ENCODE measurements around the gene TSPAN2.

TSPAN2 gene

DNA sequence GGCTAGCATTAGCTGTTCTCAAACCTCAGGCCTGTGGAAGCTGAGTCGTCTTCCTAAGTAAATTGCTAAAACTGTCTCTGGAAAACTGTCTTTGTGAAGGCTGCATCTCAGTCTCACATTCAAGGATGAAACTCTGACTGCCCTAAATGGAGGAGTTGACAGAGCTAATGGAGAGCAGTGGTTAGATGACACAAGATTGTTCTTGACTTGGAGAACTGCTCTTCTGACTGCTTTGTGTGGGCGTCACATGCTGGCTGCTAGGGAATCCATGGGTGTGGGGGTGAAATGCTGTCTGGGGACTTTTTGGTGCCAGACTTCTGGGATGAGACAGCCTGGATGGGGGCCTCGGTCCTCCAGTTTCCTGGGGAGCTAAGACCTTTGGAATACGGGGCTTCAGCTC lies 24.5 kb upstream of the TSPAN2 start:
- no peak for DNase-seq (ENCODE audit: low read depth, low spot score)

DNA sequence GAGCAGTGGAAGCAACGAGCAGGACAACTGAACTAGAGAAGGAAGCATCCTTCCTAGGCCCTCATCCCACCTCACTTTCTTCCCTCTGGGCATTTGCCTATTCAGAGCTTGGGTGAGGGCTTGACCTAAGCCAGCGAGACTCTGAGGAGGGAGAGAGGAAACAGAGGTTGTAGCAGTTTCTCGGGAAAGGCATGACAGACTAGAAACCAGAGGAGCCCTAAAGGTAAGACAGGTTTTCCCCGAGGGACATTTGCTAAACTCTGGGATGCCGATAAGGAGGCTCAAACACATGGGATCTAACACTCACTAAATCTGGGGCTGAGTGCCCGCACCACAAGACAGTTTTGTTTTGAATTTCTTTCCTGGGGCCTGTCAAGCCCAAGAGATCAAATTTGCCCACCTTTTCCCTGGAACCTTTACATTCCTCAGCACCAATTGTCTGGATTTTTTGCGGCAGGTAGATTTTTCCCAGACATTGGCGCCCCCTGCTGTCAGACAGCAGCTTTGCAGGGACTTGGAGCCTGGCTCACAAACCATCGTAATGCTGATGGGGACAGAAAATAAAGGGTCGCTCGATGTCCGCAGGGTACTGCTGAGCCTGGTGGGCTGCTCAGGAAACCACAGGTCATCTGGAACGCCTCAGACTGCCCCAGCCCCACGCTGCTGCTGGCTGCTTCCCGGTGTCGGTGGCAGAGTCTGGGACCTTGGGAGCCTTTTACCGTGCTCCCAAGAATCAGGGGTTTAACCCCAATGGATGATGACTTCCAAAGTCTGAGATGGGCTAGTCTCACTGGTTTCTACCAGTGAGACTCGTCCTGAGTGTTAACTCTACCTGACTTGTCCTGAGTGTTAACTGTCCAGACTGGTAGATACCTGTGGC lies 23.4 kb upstream of the TSPAN2 start:
- DNase-seq (ENCODE audit: low read depth, low spot score), result no peak

DNA sequence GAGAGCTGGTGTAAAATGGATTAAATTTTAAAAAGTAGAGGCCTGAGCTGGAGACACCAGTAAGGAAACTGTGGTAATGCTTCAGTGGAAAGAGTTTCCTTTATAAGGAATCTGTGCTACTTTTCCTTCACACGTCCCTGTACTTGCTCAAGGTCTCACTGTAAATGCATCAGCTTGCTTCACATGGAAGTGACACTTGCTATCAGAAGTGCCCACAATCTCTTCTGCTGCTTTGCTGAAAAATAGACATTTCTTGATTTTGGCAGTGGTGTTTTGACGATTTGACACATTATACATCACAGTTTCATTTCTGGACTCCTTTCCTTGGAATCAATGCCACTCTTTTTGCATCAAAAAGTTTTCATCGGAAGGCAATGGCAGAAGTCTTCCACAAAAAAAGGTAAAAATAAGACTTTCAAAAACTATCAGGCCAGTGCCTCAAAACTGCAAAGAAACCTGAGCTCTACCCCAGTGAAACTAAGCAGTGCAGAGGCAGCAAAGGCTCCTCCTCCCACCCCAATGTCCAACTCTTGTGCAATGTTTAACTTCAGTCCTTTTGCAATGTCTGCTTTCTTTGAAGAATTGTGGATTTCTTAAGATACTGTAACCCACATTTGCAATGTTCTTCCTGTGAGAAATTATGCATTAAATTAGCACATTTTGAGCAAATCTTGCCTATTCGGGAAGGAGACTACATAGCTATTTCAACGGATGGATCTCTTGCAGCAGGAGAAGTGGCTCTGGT lies 18.4 kb upstream of the TSPAN2 start:
- no peak for DNase-seq (ENCODE audit: low read depth, low spot score)

DNA sequence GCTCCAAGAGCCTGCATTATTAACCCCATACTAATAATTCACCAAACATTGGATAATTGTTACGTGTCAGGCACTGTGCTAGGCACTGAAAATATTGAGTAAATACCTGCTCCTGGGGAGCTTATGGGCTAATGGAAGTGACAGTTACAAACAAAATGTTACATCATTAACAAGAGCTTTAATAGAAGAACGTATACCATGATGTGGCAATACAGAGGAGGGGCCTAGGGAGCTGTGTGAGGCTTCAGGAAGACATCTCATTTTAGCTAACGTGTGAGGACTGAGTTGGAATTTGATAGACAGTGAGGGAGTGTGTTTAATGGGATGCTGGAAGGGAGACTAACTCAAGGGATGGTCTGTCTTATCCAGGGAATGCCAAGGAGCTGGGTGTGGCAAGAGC lies 16.5 kb upstream of the TSPAN2 start:
- DNase-seq (ENCODE audit: low read depth, low spot score), result no peak

DNA sequence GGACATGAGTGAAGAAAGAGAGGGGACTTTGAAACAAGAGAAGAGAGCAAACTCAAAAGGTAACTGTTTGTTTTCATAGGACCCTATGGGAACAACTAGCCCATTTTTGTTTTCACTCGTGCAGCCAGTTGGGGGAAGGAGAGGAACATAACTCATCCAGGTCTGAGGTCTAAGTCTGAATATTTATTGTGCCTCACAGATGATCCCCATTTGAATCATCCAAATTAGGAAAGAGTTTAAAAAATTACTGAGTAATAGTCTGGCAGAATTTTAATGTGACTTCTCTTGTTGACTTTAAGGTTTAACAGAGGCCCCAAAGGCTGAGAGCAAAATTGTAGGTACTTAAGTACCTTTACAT lies 10.4 kb upstream of the TSPAN2 start:
- DNase-seq (ENCODE audit: low read depth, low spot score), result no peak

DNA sequence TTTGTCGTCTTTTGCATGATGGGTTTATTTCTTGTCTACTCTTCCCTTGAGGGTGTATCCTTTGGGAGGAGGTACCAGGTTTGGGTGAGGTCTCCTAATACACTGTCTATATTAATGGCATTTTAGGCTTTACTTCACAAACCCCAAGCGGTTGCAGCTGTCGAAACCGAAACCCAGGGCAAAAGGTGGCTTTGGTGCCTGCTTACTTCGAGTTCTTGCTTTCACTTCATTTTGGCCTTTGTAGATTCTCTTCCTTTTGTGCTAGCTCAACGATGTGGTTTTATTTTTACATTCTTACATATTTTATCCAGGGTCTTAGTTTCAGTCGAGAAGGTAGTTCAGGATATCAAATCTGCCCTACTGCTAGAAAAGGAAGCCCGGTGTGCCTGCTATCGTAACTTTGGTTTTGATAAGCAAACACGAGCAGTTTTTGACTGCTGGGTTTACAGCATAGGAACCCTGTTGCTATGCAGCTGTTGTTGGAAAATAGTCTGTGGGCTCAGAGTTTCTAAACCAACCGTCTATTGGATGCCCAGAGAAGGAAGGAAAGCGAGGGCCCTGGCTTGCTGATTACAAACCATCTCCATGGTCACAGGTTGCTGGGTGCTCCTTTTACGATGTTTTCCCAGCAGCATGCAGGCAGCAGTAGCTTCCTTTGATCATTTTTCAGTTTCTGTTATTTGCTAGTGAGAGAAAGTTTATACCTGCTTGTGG lies 9.8 kb upstream of the TSPAN2 start:
- no peak for DNase-seq (ENCODE audit: low read depth, low spot score)

DNA sequence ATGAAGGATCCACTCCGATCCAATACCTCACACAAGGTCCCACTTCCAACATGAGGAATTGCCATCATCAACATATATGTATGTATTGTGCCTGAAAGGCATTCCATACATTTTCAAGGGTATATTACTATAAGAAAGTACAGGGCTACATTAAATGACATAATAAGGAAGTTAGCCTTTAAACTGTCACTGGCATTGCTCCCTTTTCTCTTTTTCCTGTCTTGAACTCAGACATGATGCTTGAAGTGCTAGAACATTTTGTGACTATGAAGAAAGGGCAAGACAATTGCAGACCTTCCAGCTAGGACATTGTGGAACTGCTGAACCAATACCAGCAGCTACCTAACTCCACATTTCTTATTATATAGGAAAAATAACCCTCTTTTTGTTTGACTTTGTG lies 2.9 kb upstream of the TSPAN2 start:
- no peak for DNase-seq (ENCODE audit: low read depth, low spot score)

DNA sequence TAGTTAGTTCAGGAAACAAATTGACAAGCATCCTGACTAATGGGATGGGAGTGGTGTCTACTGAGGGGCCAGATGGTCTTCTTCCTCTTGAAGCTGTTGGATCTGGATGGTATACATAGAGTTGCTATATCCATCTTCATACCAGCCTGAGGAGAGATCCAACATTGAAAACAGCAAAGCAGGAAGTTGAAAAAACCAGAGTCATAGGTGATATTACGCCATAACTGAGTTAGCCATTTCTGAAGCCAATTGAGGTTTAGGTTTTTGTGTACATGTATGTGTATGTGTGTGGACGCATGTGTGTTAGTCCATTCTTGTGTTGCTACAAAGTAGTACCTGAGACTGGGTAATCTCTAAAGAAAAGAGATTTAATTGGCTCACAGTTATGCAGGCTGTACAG lies 2.3 kb upstream of the TSPAN2 start:
- no peak for DNase-seq (ENCODE audit: low read depth, low spot score)

DNA sequence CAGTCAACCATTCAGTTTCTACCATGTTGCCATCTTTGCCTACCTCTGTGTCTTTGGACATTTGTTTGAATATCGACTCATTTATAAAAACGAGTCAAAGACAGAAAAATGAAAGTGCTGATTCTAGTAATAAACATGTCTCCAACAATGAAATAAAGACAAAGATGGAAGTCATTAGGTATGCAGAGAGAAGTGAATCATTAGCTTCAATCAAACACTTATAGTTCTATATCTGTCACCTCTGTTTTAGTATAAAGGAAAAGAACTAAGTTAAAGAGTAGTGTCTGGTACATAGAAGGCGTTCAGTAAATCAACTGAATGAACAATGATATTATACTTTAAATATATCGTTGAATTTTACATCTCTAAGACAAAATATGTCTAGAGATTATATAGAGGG lies 1.7 kb upstream of the TSPAN2 start:
- no peak for DNase-seq (ENCODE audit: low read depth, low spot score)

DNA sequence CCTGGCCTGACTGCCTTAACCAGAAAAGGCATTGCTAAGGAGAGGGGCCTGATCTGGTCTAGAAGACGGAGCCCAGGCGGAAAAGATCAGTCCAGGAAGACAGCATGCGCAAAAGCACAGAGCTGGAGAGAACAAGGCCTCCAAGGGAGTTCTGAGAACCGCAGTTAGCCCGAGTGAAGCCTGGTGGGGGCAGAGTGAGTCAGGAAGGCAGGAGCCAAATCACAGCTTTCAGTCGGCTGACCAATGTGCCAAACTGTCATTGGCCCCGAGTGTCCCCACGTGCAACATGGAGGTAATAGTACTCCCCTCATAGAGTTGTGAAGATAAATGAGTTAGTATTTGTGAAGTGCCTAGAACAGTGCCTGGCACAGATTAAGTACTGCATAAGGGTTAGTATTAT lies 1.2 kb upstream of the TSPAN2 start:
- no peak for DNase-seq (ENCODE audit: low read depth, low spot score)

DNA sequence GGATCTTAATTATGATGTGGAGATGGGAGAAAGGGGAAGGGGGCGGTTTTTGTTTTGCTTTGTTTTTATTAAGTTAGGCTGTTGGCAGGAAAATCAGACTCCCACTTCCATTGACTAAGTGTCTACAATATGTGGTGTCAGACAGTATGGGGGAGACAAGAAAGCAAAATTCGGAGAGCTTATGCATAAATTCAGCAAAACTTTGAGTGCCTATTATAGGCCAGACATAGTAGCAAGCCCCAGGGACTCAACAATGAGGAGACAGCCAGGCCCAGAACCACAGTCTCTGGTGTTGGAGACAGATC lies 835 bp upstream of the TSPAN2 start:
- DNase-seq (ENCODE audit: low read depth, low spot score), result no peak

DNA sequence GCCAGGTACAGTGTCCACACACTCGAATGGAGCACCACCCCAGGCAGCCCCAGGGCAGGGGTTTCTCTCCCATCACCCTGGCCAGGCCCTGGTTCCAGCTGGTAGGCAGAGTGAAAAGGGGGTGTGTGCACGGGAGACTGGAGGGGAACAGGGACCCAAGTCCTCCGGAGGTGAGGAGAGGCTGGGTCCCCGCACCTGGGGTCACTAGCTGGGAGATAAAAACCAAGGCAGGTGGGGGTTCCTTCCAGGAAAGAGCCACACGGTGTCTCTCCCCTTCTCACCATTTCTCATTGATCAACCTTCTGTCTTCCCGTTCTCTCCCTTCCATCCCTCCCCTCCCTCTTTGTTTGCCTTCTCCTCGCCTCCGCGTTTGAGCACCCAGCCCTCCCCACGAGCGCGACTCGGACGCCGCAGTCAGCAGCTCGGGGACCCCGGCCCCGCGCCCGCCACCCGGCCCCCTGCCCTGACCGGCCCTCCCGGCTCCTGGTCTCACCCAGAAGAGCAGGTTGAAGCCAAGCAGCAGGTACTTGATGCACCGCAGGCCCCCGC lies 358 bp downstream of the TSPAN2 start:
- DNase-seq (ENCODE audit: low read depth, low spot score), result no peak

DNA sequence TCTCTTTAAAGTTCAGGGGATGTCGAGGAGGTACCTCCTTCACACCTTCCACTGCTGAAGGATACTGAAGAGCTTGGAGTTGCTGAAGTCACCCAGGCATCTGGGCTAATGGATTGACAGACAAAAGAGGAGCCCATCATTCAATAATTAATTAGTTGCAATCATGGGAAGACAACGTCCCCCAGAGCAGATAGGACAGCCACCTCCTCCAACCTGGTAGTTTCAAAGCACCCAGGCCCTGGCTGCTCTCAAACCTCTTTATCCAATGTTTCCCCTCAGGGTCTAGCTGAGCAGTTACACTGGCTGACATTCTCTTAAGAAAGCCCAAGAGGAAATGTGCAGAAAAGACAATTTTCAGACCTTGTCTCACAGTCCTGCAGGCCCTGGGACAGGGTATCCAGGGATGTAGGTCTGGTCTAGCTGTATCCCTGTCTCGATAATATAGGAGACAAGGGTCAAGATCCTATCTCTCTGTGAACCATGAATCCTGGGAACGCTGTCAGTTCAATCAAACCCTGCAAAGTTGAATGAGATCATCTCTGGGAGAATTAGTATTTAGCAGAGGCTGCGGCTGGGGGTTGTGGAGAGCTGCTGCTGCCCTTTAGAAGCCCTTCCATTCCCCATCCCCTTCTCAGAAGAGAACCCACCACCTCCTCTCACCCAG lies 1.1 kb downstream of the TSPAN2 start:
- DNase-seq (ENCODE audit: low read depth, low spot score), result no peak

DNA sequence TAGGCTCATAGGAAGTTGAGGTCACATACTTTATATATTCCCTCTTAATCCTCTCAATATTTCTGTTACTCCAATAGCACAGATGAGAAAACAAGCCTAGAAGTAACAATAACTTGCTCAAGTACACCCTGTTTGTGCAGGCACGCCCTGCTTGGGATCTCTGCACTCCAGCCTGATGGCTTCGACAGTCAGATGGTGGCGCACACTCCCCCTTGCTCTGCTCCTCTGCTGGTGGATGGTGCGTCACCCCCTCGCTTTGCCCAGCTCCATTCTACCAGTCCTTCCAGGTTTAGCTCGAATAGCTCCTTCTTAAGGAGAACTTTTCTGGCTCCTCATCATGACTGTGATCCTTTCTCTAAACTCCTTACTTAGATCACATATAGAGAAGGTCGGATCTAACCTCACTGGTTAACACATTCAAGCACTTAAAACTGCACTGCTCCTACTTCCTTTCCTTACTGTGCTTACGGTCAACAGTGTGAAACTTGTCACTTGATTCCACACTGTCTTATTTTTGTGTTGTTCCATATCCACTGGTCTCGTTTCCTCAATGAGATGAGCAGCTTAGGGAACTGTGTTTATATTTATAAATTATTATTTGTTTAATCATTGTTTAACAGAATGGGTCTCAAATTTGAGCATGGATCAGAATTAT lies 3.0 kb downstream of the TSPAN2 start:
- DNase-seq (ENCODE audit: low read depth, low spot score), result no peak

DNA sequence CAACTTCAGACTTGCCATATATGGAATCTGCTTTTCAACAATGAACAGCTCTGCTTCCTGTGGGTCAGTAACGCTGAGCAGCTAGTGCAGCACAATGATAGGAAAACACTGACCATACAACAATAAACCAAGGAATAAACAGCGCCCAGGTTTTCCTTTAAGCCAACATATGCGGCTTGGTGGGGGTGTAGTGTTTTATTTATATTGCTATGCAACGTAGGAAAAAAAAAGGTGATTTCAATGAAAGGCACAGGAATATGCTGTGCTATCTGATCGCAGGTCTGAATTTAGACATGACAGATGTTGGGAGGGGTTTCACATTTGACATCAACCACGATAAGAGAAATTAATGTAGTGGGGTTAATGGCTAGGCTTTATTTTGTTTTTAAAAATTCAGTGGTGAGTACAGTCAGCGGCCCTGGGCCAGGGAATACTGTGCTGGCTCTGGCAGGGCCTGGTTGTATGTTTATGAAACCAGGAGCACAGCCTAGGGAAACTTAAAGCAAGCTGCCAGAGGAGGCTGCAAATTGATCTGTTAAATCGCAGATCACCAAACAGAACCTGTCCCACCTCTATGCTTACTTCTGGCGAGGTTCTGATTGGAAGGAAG lies 4.3 kb downstream of the TSPAN2 start:
- DNase-seq (ENCODE audit: low read depth, low spot score), result no peak

DNA sequence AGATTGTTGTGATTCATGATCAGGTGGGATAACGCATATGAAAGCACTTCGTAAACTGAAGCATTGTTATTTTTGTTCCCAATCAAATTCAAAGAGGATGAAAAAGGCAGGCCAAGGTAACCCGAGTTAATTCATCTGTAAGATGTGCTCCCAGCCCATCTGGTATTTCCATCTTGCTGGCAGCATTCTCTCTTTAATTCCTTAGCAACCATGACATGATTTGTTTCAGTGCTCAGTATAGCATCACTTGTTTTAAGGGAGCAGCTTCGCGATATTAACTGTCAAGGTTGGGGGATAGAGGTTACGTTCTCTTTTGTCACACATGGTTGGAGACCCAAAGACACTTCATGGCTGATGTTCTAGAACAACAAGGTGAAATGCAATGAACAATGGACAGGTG lies 6.4 kb downstream of the TSPAN2 start:
- no peak for DNase-seq (ENCODE audit: low read depth, low spot score)

DNA sequence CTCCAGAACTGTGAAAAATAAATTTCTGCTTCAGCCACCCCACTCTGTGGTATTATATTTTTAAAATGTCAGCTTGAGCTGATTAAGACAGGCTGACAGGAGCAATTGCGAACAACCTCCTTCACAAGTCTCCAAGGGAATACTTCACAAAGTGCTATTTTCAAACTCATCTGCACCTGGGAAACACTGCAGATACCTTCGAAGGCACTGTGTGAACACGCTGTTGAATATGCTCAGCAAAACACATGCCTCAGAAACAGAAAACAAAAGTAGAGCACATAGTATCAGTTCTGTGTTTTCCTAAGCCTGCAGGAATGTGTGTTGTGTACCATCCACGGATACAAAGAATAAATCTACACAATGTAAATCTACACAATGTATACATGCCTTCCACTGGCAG lies 10.6 kb downstream of the TSPAN2 start:
- DNase-seq (ENCODE audit: low read depth, low spot score), result no peak

DNA sequence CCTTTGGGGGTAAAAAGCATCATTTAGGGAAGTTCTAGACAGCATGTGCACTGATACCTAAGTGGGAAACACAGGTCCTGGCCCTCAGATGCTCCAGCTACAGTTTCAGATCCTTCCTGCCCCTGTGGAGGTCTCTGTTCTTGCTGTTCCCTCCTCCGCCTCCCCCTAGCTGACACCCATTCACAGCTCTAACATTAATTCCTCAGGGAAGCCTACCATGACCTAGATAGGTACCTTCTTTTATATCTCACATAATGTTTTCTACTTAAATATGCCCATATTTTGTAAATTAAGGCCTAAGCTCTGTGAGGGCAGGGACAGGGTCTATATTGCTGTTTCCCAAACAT lies 11.3 kb downstream of the TSPAN2 start:
- DNase-seq (ENCODE audit: low read depth, low spot score), result no peak

DNA sequence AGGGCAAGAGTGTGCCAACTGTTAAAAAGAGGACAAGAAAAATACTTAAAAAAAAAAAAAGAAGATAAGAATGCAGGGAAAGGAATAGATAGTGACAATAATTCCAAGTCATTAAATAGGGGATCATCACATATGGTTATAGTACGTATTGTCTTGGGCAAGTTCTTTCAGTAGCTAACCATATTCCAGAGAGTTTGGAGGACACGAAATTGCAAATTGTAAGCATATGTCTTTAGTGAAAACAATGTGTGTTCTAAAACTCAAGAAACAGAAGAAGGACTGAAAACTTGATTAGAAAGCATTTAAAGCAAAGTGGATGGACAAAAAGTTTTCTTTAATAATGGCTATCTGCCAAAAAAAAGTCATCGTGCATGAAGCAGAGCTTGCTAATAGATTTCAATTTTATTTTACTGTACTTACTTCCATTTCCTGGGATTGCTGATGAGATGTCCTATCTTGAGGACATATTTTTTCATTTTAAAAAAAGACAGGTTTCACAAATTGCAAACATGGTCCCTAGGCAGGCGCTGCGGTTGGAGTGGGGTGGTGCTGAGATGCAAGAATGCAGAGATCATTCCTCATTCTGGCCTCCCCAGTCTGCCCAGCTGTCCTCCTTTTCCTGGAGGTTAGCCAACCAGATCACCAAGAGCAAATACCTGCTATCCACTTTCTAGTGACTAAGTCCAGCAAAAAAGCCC lies 11.9 kb downstream of the TSPAN2 start:
- DNase-seq (ENCODE audit: low read depth, low spot score), result no peak

DNA sequence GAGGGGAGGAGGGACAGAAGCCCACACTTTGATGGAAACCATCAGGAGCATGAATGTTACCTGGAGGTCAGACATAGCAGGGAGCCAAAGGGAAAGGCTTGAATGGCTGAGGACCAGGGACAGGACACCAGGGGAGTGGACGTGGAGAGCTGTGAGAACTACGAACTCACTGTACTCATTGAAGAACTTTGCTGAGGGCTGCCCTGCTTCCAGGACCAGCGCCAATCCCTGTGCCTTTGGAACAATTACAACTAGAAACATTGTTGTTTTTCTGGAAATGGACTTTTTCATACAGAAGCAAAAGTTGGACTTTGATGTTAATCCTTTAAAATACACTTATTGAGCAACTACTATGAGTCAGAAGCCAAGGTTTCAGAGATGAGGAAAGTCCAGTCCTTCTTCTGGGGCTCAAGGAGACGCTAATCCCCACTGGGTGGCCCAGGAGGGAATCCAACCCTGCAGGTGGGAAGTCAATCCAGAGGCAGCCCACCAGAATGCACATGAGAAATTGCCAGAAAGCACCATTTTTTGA lies 12.9 kb downstream of the TSPAN2 start:
- no peak for DNase-seq (ENCODE audit: low read depth, low spot score)

Measured in iPS DF 19.7 (cell line).